ENCODE measurements around the gene POLE. TPM values are rescaled to one million over a fixed set of nuclear protein-coding genes. Genes with fewer than 3 reads are reported as not detected.

POLE gene
- total RNA-seq, 4 donors from 2014 or later, result 32.2 to 133 (median 44.4) TPM

DNA sequence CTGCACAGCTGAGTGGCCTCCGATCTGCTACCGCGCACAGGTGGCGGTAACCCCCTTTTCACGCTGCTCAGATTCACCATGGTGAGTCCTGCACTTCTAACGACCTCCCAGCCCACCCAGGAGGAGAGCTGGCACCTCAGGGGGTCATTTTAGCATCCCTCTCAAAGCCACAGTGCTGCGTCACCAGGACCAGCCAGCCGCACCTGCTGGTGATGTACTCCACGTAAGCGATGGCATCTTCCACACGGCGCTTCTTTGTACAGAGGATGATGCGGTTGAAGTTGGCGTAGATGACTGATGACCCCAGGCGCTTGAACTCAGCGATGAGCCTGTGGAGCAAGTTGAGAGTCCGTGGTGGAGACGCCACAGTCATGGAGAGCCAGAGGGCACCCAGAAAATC is 49.3 kb downstream of the POLE start:
- Histone ChIP-seq H3K36me3 (peaks cover 0 to 97% (median 12%) of the 10 kb centered on the region in 3 donors), H3K27me3 (no peaks in the 10 kb centered on the region), H3K4me3 (no peak overlapping the region), H3K9me3 (no peaks in the 10 kb centered on the region), H3K27ac (no peak overlapping the region), H3K4me1 (peaks cover 0 to 8% (median 0%) of the 10 kb centered on the region in 4 donors)
- no peak for DNase-seq (ENCODE audit: low spot score in 2 of 2)
- TF ChIP-seq, protein P1, sequence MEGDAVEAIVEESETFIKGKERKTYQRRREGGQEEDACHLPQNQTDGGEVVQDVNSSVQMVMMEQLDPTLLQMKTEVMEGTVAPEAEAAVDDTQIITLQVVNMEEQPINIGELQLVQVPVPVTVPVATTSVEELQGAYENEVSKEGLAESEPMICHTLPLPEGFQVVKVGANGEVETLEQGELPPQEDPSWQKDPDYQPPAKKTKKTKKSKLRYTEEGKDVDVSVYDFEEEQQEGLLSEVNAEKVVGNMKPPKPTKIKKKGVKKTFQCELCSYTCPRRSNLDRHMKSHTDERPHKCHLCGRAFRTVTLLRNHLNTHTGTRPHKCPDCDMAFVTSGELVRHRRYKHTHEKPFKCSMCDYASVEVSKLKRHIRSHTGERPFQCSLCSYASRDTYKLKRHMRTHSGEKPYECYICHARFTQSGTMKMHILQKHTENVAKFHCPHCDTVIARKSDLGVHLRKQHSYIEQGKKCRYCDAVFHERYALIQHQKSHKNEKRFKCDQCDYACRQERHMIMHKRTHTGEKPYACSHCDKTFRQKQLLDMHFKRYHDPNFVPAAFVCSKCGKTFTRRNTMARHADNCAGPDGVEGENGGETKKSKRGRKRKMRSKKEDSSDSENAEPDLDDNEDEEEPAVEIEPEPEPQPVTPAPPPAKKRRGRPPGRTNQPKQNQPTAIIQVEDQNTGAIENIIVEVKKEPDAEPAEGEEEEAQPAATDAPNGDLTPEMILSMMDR (IDR thresholded peaks at IDR 0.05), result no peak
- TF ChIP-seq EP300 (IDR thresholded peaks at IDR 0.05) (no peak), POLR2A (IDR thresholded peaks at IDR 0.05) (no peak)
- WGBS, 2 donors, result 88 to 90% methylated on average over 18 of the region's 18 CpGs

DNA sequence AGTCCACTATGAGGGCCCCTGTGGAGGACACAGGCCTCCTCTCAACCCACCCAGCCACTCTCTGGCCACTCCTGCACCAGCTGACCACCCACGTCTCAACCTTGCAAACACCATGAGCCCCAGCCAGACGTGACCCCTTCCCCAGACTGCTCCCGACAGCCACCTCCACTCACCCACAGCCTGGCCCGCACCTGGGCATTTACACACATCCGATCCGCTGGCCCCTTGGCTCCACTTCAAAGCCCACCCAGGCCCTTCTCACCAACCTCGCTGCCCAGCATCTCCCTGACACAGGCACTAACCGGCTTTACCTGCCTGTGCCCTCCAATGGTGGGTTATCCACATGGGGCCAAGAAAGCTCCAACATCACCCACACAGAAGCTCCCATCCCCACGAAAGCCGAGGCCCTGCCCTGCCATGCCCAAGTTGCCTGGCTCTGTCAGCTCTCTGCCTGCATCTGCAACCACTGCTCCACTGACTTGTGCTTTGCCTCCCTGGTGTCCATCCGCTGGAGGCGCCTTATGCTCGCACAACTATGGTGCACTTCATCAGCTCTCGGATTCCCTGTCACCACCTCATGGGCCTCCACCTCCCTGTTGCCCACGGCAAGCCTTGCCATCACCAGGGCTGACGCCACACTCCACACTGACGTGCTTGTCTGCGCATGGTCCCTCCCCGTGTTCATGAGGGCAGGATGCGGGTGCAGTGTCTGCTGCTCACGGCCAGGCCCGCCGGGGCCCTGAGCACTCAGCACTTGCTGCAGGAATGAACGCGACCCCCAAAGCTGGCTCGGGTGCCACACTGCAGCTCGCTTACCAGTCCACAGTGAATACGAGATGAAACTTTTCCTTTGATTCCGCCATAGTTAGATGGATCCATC is 51.8 kb downstream of the POLE start:
- H3K27me3 ChIP-seq, result no peaks in the 10 kb centered on the region
- no peak overlapping the region for H3K4me3 ChIP-seq
- 88 to 90% methylated on average over 29 of the region's 29 CpGs for WGBS, 2 donors
- H3K27ac ChIP-seq, result no peak overlapping the region
- peaks cover 0 to 97% (median 5%) of the 10 kb centered on the region in 3 donors for H3K36me3 ChIP-seq
- H3K4me1 ChIP-seq, result peaks cover 0 to 8% (median 0%) of the 10 kb centered on the region in 4 donors
- no peak for TF ChIP-seq POLR2A (IDR thresholded peaks at IDR 0.05)
- TF ChIP-seq, protein P1 (IDR thresholded peaks at IDR 0.05), result no peak
- no peak for TF ChIP-seq EP300 (IDR thresholded peaks at IDR 0.05)
- H3K9me3 ChIP-seq, result no peaks in the 10 kb centered on the region
- no peak for DNase-seq (ENCODE audit: low spot score in 2 of 2)

DNA sequence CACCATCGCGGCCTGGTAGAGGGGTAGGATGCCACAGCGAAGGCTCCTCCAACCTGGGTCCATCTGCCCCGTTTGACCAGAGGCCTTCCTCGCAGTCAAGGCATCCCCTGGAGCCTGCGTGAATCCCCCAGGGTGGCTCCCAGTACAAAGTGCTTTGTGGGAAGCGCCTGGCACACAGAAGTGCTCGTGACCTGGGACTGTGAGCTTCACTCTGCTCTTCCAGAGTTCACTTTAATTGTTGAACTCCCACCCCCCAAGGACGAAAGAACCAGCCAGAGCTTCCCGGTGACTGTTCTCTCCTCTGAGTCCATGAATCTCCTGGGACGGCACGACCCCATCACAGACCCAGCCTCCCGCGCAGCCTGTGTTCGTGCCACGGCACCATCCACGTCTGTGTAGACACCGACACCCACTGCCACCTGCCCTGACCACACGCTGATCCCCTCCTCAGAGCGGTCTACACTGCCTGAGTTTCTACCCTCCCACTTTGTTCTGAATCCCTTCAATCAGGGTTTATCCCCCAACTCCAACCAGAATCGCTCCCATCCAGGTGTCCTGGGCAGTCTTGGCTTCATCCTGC is 52.6 kb downstream of the POLE start:
- DNase-seq (ENCODE audit: low spot score in 2 of 2), result no peak
- Histone ChIP-seq H3K27ac (no peak overlapping the region), H3K4me3 (no peak overlapping the region), H3K36me3 (peaks cover 0 to 97% (median 5%) of the 10 kb centered on the region in 3 donors), H3K4me1 (peaks cover 0 to 8% (median 0%) of the 10 kb centered on the region in 4 donors), H3K27me3 (no peaks in the 10 kb centered on the region), H3K9me3 (no peaks in the 10 kb centered on the region)
- 95 to 96% methylated on average over 21 of the region's 21 CpGs for WGBS, 2 donors
- no peak for TF ChIP-seq POLR2A (IDR thresholded peaks at IDR 0.05)
- TF ChIP-seq, protein P1 (IDR thresholded peaks at IDR 0.05), result no peak
- TF ChIP-seq EP300 (IDR thresholded peaks at IDR 0.05), result no peak

DNA sequence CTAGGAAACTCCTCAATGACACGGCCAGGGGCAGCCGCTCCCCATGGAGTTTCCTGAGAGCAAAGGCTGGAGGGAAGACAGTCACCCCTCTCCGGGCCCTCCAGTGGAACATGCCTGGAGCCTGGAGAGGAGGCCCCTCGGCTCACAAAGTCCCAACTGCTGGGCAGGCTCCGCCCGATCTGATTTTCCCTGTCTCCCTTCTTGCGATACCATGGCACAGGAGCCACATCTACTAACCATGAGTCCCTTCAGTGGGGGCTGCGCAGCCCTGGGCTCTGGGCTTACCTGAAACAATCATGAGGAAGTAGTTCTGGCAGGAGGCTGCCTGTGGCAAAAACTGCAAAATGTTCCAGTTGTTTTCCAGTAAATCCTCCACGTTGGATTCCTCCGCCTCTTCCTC is 53.2 kb downstream of the POLE start:
- TF ChIP-seq POLR2A (IDR thresholded peaks at IDR 0.05) (no peak), EP300 (IDR thresholded peaks at IDR 0.05) (no peak)
- TF ChIP-seq, protein P1 (IDR thresholded peaks at IDR 0.05), result no peak
- no peaks in the 10 kb centered on the region for H3K9me3 ChIP-seq
- H3K27ac ChIP-seq, result no peak overlapping the region
- H3K4me3 ChIP-seq, result no peak overlapping the region
- DNase-seq (ENCODE audit: low spot score in 2 of 2), result no peak
- H3K27me3 ChIP-seq, result no peaks in the 10 kb centered on the region
- WGBS, 2 donors, result 82 to 87% methylated on average over 10 of the region's 10 CpGs
- peaks cover 0 to 97% (median 5%) of the 10 kb centered on the region in 3 donors for H3K36me3 ChIP-seq
- H3K4me1 ChIP-seq, result peaks cover 0 to 4% (median 0%) of the 10 kb centered on the region in 4 donors

DNA sequence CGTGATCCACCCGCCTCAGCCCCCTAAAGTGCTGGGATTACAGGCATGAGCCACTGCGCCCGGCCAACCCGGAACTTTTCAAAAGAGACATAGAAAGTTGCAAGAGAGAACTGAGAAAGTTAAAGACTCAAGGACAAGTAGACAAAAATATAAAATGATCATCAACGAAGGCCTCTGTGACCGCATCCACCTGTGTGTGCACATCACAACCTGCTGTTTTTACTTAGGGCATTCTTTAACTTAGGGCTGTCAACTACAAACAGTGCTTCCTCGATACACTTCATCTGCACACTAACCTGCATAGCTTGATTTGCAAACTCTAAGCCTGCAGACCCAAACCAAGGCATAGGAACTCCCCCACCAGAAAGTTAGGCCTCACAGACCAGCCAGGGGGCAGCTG is 53.7 kb downstream of the POLE start:
- no peak for DNase-seq (ENCODE audit: low spot score in 2 of 2)
- Histone ChIP-seq H3K4me3 (no peak overlapping the region), H3K27me3 (no peaks in the 10 kb centered on the region), H3K9me3 (no peaks in the 10 kb centered on the region), H3K27ac (no peak overlapping the region), H3K36me3 (peaks cover 0 to 98% (median 5%) of the 10 kb centered on the region in 3 donors), H3K4me1 (no peaks in the 10 kb centered on the region)
- 94 to 96% methylated on average over 8 of the region's 8 CpGs for WGBS, 2 donors
- TF ChIP-seq, protein P1 (IDR thresholded peaks at IDR 0.05), result no peak
- TF ChIP-seq EP300 (IDR thresholded peaks at IDR 0.05) (no peak), POLR2A (IDR thresholded peaks at IDR 0.05) (no peak)
